ENCODE measurements around the gene RORB. TPM values are rescaled to one million over a fixed set of nuclear protein-coding genes. Genes with fewer than 3 reads are reported as not detected.

Gene RORB
- total RNA-seq, 4 donors from 2014 or later = 0.45 to 10.0 (median 0.81) TPM

DNA sequence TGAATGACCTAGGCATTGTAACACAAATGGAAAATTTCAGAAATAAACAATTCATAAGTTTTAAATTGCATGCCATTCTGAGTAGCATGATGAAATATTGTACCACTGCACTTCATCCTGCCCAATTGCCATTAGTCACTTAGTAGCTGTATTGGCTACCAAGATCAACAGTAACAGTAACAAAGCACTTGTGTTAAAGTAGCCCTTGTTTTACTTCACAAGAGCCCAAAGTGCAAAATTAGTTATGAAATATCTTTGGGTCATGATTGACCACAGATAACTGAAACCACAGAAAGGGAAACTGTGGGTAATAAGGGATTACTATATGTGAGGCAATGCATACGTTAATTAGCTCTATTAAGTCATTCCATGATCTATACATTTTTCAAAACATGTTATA lies 33.3 kb upstream of the RORB start:
- 67 to 100% methylated on average over 1 of the region's 1 CpG for WGBS, 2 donors (ENCODE audit: low coverage in 1 of 2)
- TF ChIP-seq CTCF (IDR thresholded peaks at IDR 0.05) (no peak), POLR2A (IDR thresholded peaks at IDR 0.05) (no peak), EP300 (IDR thresholded peaks at IDR 0.05) (no peak), POLR2AphosphoS5 (IDR thresholded peaks at IDR 0.05) (no peak)
- no peaks in the 10 kb centered on the region for H3K9me3 ChIP-seq
- ATAC-seq = no peak
- no peak overlapping the region for H3K27ac ChIP-seq
- H3K36me3 ChIP-seq = no peaks in the 10 kb centered on the region
- no peak overlapping the region for H3K4me3 ChIP-seq
- H3K4me1 ChIP-seq = no peaks in the 10 kb centered on the region
- H3K27me3 ChIP-seq = no peaks in the 10 kb centered on the region

GRCh38 chr9:74478606-74479005 lies 18.5 kb upstream of the RORB start:
- no peak overlapping the region for H3K4me3 ChIP-seq
- TF ChIP-seq POLR2AphosphoS5 (IDR thresholded peaks at IDR 0.05) = no peak
- no peak for TF ChIP-seq CTCF (IDR thresholded peaks at IDR 0.05)
- TF ChIP-seq POLR2A (IDR thresholded peaks at IDR 0.05) = no peak
- no peak for TF ChIP-seq EP300 (IDR thresholded peaks at IDR 0.05)
- no peaks in the 10 kb centered on the region for H3K36me3 ChIP-seq
- no peak for ATAC-seq
- no peaks in the 10 kb centered on the region for H3K9me3 ChIP-seq
- H3K4me1 ChIP-seq = no peaks in the 10 kb centered on the region
- no peaks in the 10 kb centered on the region for H3K27me3 ChIP-seq
- no peak overlapping the region for H3K27ac ChIP-seq
- 88 to 90% methylated on average over 5 to 6 of the region's 6 CpGs for WGBS, 2 donors (ENCODE audit: low coverage in 1 of 2)

- Histone ChIP-seq H3K9me3 (no peaks in the 10 kb centered on the region), H3K27ac (no peak overlapping the region), H3K36me3 (no peaks in the 10 kb centered on the region), H3K4me1 (no peaks in the 10 kb centered on the region), H3K27me3 (no peaks in the 10 kb centered on the region), H3K4me3 (no peak overlapping the region)
- 75 to 100% methylated on average over 1 of the region's 1 CpG for WGBS, 2 donors (ENCODE audit: low coverage in 1 of 2)
- no peak for ATAC-seq
- TF ChIP-seq POLR2A (IDR thresholded peaks at IDR 0.05) (no peak), POLR2AphosphoS5 (IDR thresholded peaks at IDR 0.05) (no peak)
Measured at GRCh38 chr9:74479711-74480110, 17.4 kb upstream of the RORB start.

- Histone ChIP-seq H3K9me3 (no peaks in the 10 kb centered on the region), H3K4me3 (no peak overlapping the region), H3K36me3 (no peaks in the 10 kb centered on the region), H3K27me3 (no peaks in the 10 kb centered on the region), H3K27ac (no peak overlapping the region), H3K4me1 (no peaks in the 10 kb centered on the region)
- 94 to 100% methylated on average over 1 of the region's 1 CpG for WGBS, 2 donors (ENCODE audit: low coverage in 1 of 2)
- ATAC-seq = no peak
- TF ChIP-seq CTCF (IDR thresholded peaks at IDR 0.05) (no peak), POLR2A (IDR thresholded peaks at IDR 0.05) (no peak), POLR2AphosphoS5 (IDR thresholded peaks at IDR 0.05) (no peak), EP300 (IDR thresholded peaks at IDR 0.05) (no peak)
Measured at GRCh38 chr9:74487395-74487794, 9.7 kb upstream of the RORB start.

- H3K36me3 ChIP-seq = no peaks in the 10 kb centered on the region
- H3K27me3 ChIP-seq = peaks cover 26% of the 10 kb centered on the region
- peaks cover 0 to 20% (median 9%) of the 10 kb centered on the region in 3 donors for H3K4me1 ChIP-seq
- H3K4me3 ChIP-seq = no peak overlapping the region
- ATAC-seq = no peak
- no peaks in the 10 kb centered on the region for H3K9me3 ChIP-seq
- 40% methylated on average over 1 of the region's 2 CpGs; no CpG with 5 or more reads in 1 of the 2 donors for WGBS, 2 donors (ENCODE audit: low coverage in 1 of 2)
- H3K27ac ChIP-seq = no peak overlapping the region
- TF ChIP-seq POLR2AphosphoS5 (IDR thresholded peaks at IDR 0.05) = no peak
- TF ChIP-seq EP300 (IDR thresholded peaks at IDR 0.05) = no peak
- no peak for TF ChIP-seq POLR2A (IDR thresholded peaks at IDR 0.05)
- TF ChIP-seq CTCF (IDR thresholded peaks at IDR 0.05) = no peak
Measured at GRCh38 chr9:74493512-74493911, 3.6 kb upstream of the RORB start.

Data from gastroesophageal sphincter (tissue), 4 donors.